Esophagus squamous epithelium (tissue), 5 donors: ENCODE measurements around the gene SYCE3. TPM values are rescaled to one million over a fixed set of nuclear protein-coding genes. Genes with fewer than 3 reads are reported as not detected.

Source experiments
- DNase-seq: peaks from one replicate; lab custom pipeline; 2025; lab: John Stamatoyannopoulos, UW
- H3K27ac ChIP-seq, 4 donors: fragments of 200-600 bp; sonication (generic); one replicate each; pipeline ENCODE4 v1.5.1; 2016 to 2019; ENCODE audit warnings: mild to moderate bottlenecking in 1 of 4
- H3K27me3 ChIP-seq, 4 donors: fragments of 200-600 bp; sonication (generic); 1 replicate in 3 of 4; 2 replicates in 1 of 4; pipeline versions ENCODE4 v1.5.1 to v1.6.0; 2017 to 2021; ENCODE audit warnings: antibody characterized with exemption in 1 of 4
- H3K36me3 ChIP-seq, 3 donors: fragments of 200-600 bp; sonication (generic); one replicate each; pipeline ENCODE4 v1.5.1; 2016 to 2019
- H3K4me1 ChIP-seq, 3 donors: fragments of 200-600 bp; sonication (generic); one replicate each; pipeline ENCODE4 v1.5.1; 2017 to 2019
- H3K4me3 ChIP-seq, 4 donors: fragments of 200-600 bp; sonication (generic); 1 replicate in 3 of 4; 2 replicates in 1 of 4; pipeline ENCODE4 v1.5.1; 2016 to 2019; ENCODE audit warnings: mild to moderate bottlenecking in 2 of 4, moderate library complexity in 1 of 4
- H3K9me3 ChIP-seq, 3 donors: fragments of 200-600 bp; sonication (generic); one replicate each; pipeline ENCODE4 v1.5.1; 2016 to 2019
- POLR2A ChIP-seq, 4 donors: fragments of 450-650 bp; IDR thresholded peaks; one replicate each; pipeline ENCODE4 v1.6.1; 2017; ENCODE audit warnings: antibody characterized with exemption in 4 of 4, mild to moderate bottlenecking in 4 of 4, moderate library complexity in 3 of 4
- WGBS, 2 donors: methylation state at CpG; one replicate each; pipeline ENCODE4 v1.1.5; 2018; 5-methylcytosine and 5-hydroxymethylcytosine counted together
- intact Hi-C: fragments of 100-400 bp; cut with DNase I; formaldehyde crosslinking; loops from one replicate; pipeline ENCODE4 v1.15.0; 2022
- total RNA-seq, 4 donors: library from RNA; depleted of rRNA; stranded (reverse); fragments of >200 nt; gene quantifications; one replicate each; pipeline ENCODE4 v1.1.0, GENCODE V29; 2016
- TF ChIP-seq, protein P1 (sequence below), 6 experiments: fragments of 450-650 bp in 4 of 6; fragments of 200-600 bp in 2 of 6; sonication (generic) in 2 of 6; IDR thresholded peaks; one replicate each; pipeline ENCODE4 v1.5.1; 2016 to 2019; ENCODE audit warnings: antibody characterized with exemption in 6 of 6, mild to moderate bottlenecking in 4 of 6, moderate library complexity in 4 of 6
- donor health status: DM: yes; HTN: yes; CAD: no.

The SYCE3 gene, protein sequence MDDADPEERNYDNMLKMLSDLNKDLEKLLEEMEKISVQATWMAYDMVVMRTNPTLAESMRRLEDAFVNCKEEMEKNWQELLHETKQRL
- total RNA-seq: 1 to 10 TPM in 1 of 4 donors, not detected in 3; 1.8 TPM

DNA sequence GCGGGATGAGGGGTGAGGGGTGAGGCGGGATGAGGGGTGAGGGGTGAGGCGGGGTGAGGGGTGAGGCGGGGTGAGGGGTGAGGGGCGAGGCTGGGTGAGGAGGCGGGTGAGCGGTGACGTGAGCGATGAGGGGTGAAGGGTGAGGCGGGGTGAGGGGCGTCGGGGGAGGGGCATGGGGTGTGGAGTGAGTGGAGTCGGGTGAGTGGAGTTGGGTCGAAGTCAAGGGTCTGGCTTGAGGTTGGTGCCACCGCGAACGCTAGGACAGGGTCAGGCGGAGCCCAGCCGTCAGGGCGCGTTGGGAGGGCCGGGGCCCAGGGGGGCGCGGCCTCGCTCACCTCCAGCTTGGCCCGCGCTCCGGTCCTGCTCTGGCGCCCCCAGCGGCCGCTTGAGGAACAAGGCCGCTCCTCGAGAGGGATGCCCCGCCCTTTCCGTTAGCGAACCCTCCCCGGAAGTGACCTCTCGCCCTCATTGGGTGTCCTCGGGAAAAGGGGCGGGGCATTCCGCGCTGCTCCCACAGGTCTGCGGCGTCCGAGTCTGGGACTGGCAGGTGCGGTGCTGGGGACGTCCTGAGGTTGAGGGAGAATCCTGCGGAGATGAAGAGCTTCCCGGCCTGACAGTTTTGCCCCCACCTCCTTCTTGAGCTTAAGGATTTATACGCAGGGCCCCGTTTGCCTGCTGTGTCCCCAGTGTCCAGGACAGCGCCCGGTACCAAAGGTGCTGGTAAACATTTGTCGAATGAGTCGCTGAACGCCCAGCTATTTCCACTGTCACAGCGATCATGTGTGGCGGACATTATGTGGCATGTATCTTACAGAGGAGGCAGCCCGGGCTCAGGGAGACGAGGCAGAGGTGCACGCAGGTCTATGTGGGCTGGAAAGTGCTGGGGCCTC is at the start of gene SYCE3:
Gene SYCE3 (minus strand): TSS at position 397 of the 890 bp plus-strand sequence. CDS start 6,514 bp downstream, outside the sequence.
- intact Hi-C loops: no loop called here
- peak; percentile 84 for DNase-seq
- Histone ChIP-seq H3K27ac (peak within 1 kb of the TSS; percentile 80 to 87 (median 84)), H3K9me3 (no peaks in the 10 kb centered on the region), H3K4me3 (peak within 1 kb of the TSS; percentile 51 to 73 (median 57)), H3K4me1 (peaks cover 0 to 32% (median 14%) of the 10 kb centered on the region in 3 donors), H3K36me3 (peaks cover 0 to 6% (median 0%) of the 10 kb centered on the region in 3 donors), H3K27me3 (no peaks in the 10 kb centered on the region)
- WGBS, 2 donors: 7% methylated on average over 24 to 25 of the region's 61 CpGs
- TF ChIP-seq, protein P1, sequence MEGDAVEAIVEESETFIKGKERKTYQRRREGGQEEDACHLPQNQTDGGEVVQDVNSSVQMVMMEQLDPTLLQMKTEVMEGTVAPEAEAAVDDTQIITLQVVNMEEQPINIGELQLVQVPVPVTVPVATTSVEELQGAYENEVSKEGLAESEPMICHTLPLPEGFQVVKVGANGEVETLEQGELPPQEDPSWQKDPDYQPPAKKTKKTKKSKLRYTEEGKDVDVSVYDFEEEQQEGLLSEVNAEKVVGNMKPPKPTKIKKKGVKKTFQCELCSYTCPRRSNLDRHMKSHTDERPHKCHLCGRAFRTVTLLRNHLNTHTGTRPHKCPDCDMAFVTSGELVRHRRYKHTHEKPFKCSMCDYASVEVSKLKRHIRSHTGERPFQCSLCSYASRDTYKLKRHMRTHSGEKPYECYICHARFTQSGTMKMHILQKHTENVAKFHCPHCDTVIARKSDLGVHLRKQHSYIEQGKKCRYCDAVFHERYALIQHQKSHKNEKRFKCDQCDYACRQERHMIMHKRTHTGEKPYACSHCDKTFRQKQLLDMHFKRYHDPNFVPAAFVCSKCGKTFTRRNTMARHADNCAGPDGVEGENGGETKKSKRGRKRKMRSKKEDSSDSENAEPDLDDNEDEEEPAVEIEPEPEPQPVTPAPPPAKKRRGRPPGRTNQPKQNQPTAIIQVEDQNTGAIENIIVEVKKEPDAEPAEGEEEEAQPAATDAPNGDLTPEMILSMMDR (IDR thresholded peaks at IDR 0.05): peak; percentile 95 to 99 (median 97)
- peak in 3 of 4 donors; percentile 52 to 86 (median 62) for TF ChIP-seq POLR2A (IDR thresholded peaks at IDR 0.05)

DNA sequence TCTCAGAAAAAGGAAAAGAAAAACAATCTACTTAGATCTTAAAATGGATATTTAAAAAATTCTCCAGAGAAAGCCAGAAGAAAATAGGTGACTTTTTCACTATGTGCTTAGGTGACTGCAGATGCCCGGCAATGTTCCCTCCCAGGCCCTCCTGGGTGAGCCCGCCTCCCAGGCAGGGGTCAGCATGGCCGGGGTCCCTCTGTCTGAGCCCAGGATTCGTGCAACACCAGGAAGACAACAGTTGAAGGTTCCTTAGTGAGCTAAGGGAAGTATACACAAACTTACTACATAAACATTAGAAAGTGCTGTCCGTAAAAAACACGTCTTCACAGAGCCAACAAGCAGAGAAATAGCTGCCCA is 49.4 kb upstream of the SYCE3 start:
- Histone ChIP-seq H3K4me1 (peaks cover 0 to 15% (median 6%) of the 10 kb centered on the region in 3 donors), H3K36me3 (no peaks in the 10 kb centered on the region), H3K27me3 (peaks cover 0 to 51% (median 0%) of the 10 kb centered on the region in 4 donors), H3K4me3 (no peak overlapping the region), H3K27ac (no peak overlapping the region), H3K9me3 (no peaks in the 10 kb centered on the region)
- TF ChIP-seq, protein P1 (IDR thresholded peaks at IDR 0.05): no peak
- TF ChIP-seq POLR2A (IDR thresholded peaks at IDR 0.05): no peak
- intact Hi-C loops: loop anchor here (10.0 kb wide), 1 partner anchor 87 kb away; the partner anchor contains the start of gene SCO2
- no peak for DNase-seq
- 44 to 55% methylated on average over 6 of the region's 6 CpGs for WGBS, 2 donors

DNA sequence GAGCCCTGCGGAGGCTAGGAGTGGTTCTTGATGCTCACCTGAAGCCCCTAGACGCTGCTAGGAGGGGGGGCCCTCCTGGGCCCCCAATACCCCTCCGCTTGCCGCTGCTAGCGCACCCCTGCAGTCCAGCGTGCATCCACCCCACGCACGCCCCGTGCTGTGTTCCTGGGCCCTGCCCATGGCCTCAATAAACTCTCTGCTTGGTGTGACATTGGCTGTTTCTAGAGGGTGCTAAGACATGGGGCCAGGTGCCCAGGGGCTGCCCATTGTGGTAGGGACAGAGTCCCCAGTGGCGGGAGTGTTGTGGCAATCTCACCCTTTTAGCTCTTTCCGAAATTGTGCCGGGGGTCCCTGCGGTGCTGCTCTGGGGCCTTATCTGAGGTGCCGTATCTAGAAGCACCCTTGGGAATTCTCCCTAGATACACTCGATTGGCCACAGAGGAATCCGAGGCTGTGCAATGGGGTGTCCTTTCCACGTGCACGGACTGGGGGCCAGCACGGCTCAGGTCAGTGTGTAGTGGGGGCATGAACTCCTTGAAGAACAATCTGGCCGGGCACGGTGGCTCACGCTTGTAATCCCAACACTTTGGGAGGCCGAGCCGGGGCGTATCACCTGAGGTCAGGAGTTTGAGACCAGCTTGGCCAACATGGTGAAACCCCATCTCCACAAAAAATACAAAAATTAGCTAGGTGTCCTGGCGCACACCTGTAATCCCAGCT is 48.8 kb upstream of the SYCE3 start:
- H3K27me3 ChIP-seq: peaks cover 0 to 58% (median 0%) of the 10 kb centered on the region in 4 donors
- WGBS, 2 donors: 81 to 89% methylated on average over 13 to 15 of the region's 26 CpGs
- no peak overlapping the region for H3K4me3 ChIP-seq
- TF ChIP-seq POLR2A (IDR thresholded peaks at IDR 0.05): no peak
- TF ChIP-seq, protein P1 (IDR thresholded peaks at IDR 0.05): no peak
- intact Hi-C loops: loop anchor here (10.0 kb wide), 1 partner anchor 87 kb away; the partner anchor contains the start of gene SCO2
- peaks cover 0 to 15% (median 6%) of the 10 kb centered on the region in 3 donors for H3K4me1 ChIP-seq
- no peak overlapping the region for H3K27ac ChIP-seq
- no peaks in the 10 kb centered on the region for H3K9me3 ChIP-seq
- no peak for DNase-seq
- no peaks in the 10 kb centered on the region for H3K36me3 ChIP-seq

DNA sequence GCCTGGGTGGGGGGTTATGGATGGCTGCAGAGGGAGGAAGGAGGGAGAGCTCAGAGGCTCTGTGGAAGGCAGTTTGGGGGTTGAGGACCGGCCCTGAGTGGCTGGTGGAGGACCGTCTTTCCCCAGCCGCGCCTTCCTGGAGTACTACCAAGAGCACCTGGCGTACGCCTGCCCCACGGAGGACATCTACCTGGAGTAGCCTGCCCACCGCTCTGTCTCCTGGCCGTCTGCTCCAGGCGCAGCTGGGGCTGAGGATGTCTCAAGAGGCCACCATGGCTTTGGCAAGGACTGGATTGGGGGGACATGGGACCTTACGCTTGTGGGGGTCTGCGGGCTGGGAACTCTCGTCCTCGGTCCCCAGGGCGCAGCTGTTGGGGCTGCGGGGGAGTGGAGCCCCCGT is 47.9 kb upstream of the SYCE3 start:
- Histone ChIP-seq H3K27ac (no peak overlapping the region), H3K27me3 (peaks cover 0 to 66% (median 0%) of the 10 kb centered on the region in 4 donors), H3K36me3 (no peaks in the 10 kb centered on the region), H3K9me3 (no peaks in the 10 kb centered on the region), H3K4me1 (peaks cover 0 to 15% (median 6%) of the 10 kb centered on the region in 3 donors), H3K4me3 (no peak overlapping the region)
- 79 to 86% methylated on average over 13 to 17 of the region's 17 CpGs for WGBS, 2 donors
- intact Hi-C loops: loop anchor here (10.0 kb wide), 1 partner anchor 86 kb away; the partner anchor contains the start of gene SCO2
- TF ChIP-seq, protein P1 (IDR thresholded peaks at IDR 0.05): no peak
- no peak for TF ChIP-seq POLR2A (IDR thresholded peaks at IDR 0.05)
- no peak for DNase-seq
